Progenitor cell of endocrine pancreas (in vitro differentiated cells): ENCODE measurements around the gene RPS6KA6. TPM values are rescaled to one million over a fixed set of nuclear protein-coding genes. Genes with fewer than 3 reads are reported as not detected.

ENCODE experiments used
- DNase-seq: peaks from one replicate; pipeline ENCODE4 v3.0.0; 2021; ENCODE audit warnings: low spot score; ENCODE audit not compliant: unreplicated experiment
- H3K27ac Mint-ChIP-seq: 2 replicates; pipeline ENCODE4 v1.8.0; 2021; ENCODE audit warnings: mild to moderate bottlenecking, moderate library complexity, mixed read lengths
- H3K27me3 Mint-ChIP-seq: 2 replicates; pipeline ENCODE4 v1.8.0; 2021; ENCODE audit warnings: mixed read lengths
- H3K36me3 Mint-ChIP-seq: 2 replicates; pipeline ENCODE4 v1.8.0; 2022; ENCODE audit warnings: mixed read lengths; ENCODE audit not compliant: insufficient read depth
- H3K4me1 Mint-ChIP-seq: 2 replicates; pipeline ENCODE4 v1.8.0; 2021; ENCODE audit warnings: low read depth, mixed read lengths
- H3K4me3 Mint-ChIP-seq: 2 replicates; pipeline ENCODE4 v1.8.0; 2021; ENCODE audit warnings: low read depth, mild to moderate bottlenecking, moderate library complexity, mixed read lengths
- H3K9me3 Mint-ChIP-seq: 2 replicates; pipeline ENCODE4 v1.8.0; 2021; ENCODE audit warnings: low read depth, mixed read lengths
- CTCF ChIP-seq: fragments of 200-600 bp; sonication (generic); IDR thresholded peaks from one replicate; pipeline ENCODE4 v1.5.0; 2021; ENCODE audit warnings: antibody characterized with exemption, mild to moderate bottlenecking; ENCODE audit not compliant: unreplicated experiment
- long read RNA-seq: library from polyadenylated mRNA; unstranded; transcript quantifications from one replicate; pipeline ENCODE4 v2.0.0, GENCODE V29; 2020
- total RNA-seq: library from RNA; stranded (reverse); gene quantifications from 2 replicates; pipeline ENCODE4 v1.2.1, GENCODE V29; 2021

RPS6KA6 gene
- 17.6 and 19.7 TPM in 2 replicates for total RNA-seq
- long read RNA-seq, partial matches to known transcripts: 0 of 8 reads
- long read RNA-seq, other reads (novel, unspliced or antisense): 7 of 8 reads

DNA sequence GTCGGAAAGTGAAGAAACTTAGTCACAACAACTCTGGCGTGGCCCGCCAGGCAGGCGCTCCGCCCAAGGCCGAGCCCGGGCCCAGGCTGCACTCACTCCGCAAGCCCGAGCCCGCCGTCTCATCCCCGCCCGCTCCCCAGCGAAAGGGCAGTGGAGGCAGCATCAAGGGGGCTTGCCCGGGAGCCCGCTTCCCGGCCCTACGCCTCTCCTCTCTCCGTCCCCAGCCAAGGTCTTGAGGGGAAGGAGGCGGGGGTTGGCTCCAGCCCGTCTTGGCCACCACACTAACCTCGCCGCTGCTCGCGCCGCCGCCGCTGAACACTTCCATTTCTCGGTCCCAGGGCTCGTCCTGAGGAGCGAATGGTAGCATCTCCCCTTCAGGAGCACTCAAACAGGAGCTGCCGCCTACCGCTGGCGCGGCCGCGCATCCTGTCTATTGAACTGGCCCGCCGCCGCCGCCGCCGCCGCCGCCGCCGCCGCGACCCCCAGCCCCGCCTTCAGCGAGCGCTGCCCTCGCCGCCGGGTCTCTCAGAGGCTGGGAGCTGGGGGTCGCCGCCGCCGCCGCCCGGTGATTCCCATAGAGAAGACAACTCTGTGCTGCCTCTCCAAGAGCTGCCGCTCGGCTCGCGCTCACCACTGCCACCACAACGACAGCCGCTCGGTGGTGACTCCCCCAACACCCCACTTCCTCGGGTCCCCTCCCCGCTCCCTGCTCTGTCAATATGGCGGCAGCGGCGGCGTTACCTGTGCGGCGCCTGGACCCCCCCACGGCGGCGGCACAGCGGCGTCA is at the start of gene RPS6KA6:
Gene RPS6KA6 (minus strand): TSS at position 667 of the 787 bp plus-strand sequence. CDS start 300 bp downstream, at position 367.
- peaks cover 13% of the 10 kb centered on the region for H3K4me1 Mint-ChIP-seq
- H3K27ac Mint-ChIP-seq: peak within 1 kb of the TSS; percentile 93
- peaks cover 20% of the 10 kb centered on the region for H3K9me3 Mint-ChIP-seq
- peak within 1 kb of the TSS; percentile 90 for H3K4me3 Mint-ChIP-seq
- no peaks in the 10 kb centered on the region for H3K36me3 Mint-ChIP-seq
- peak; percentile 14 for DNase-seq
- TF ChIP-seq CTCF: no peak
- no peaks in the 10 kb centered on the region for H3K27me3 Mint-ChIP-seq

GRCh38 chrX:84224741-84225140 is 36.7 kb upstream of the RPS6KA6 start:
- no peak for DNase-seq
- Mint-ChIP-seq H3K27ac (no peak overlapping the region), H3K27me3 (no peaks in the 10 kb centered on the region), H3K4me1 (peaks cover 1% of the 10 kb centered on the region), H3K4me3 (no peak overlapping the region), H3K9me3 (peaks cover 7% of the 10 kb centered on the region), H3K36me3 (no peaks in the 10 kb centered on the region)
- no peak for TF ChIP-seq CTCF

- Mint-ChIP-seq H3K27me3 (no peaks in the 10 kb centered on the region), H3K9me3 (peaks cover 7% of the 10 kb centered on the region), H3K27ac (no peak overlapping the region), H3K4me1 (peaks cover 1% of the 10 kb centered on the region), H3K36me3 (no peaks in the 10 kb centered on the region), H3K4me3 (no peak overlapping the region)
- no peak for DNase-seq
- TF ChIP-seq CTCF: no peak
Measured at GRCh38 chrX:84223261-84223660, 35.3 kb upstream of the RPS6KA6 start.

DNA sequence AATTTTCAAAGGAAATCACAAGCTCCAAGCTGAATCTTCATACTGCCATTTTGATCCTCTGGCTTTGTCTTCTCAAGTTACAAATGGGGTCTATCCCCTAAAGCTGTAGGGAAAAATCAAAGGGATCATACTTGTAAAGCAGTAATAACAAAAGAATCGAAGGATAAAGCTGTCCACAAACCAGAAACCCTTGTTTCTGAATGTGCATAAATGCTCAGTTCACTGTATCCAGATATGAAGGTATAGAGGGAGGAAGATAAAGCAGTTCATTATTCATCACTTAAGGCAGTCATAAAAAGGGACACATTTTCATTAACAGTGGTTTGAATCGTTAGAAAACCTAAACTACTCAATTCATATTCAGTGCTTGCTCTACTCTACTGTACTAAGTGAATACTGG is 33.2 kb upstream of the RPS6KA6 start:
- Mint-ChIP-seq H3K4me3 (no peak overlapping the region), H3K4me1 (peaks cover 1% of the 10 kb centered on the region), H3K9me3 (no peaks in the 10 kb centered on the region), H3K27ac (no peak overlapping the region), H3K36me3 (no peaks in the 10 kb centered on the region), H3K27me3 (no peaks in the 10 kb centered on the region)
- no peak for DNase-seq
- TF ChIP-seq CTCF: no peak

- DNase-seq: no peak
- Mint-ChIP-seq H3K27ac (no peak overlapping the region), H3K4me1 (peaks cover 1% of the 10 kb centered on the region), H3K36me3 (no peaks in the 10 kb centered on the region), H3K27me3 (no peaks in the 10 kb centered on the region), H3K9me3 (peaks cover 5% of the 10 kb centered on the region), H3K4me3 (no peak overlapping the region)
- TF ChIP-seq CTCF: no peak
Measured at GRCh38 chrX:84219551-84219950, 31.6 kb upstream of the RPS6KA6 start.
